IMR-90 (cell line): ENCODE results near the gene EPN3. TPM values are rescaled to one million over a fixed set of nuclear protein-coding genes. Genes with fewer than 3 reads are reported as not detected.

Experiments used
- ATAC-seq: fragments of 200-7000 bp; cut with Tn5 transposase; 2 replicates; pipeline ENCODE4 v1.9.1; 2020; ENCODE audit warnings: low read depth, mild to moderate bottlenecking, moderate library complexity
- BruUV-seq: library from RNA; stranded (reverse); fragments of 400-500 nt; replicated peaks from 2 replicates; lab custom pipeline; 2021; lab: Mats Ljungman, UMichigan
- CTCF ChIA-PET: fragments of 300-600 bp; formaldehyde crosslinking; extraction: SDS; loops from one replicate; lab custom pipeline; 2021; ENCODE audit warnings: antibody characterized with exemption; lab: Yijun Ruan, JAX
- POLR2A ChIA-PET: fragments of 300-600 bp; sonication (Branson Sonifier 250); formaldehyde crosslinking; loops from one replicate; lab custom pipeline; 2022; ENCODE audit warnings: antibody characterized with exemption; ENCODE audit not compliant: unreplicated experiment; lab: Charles Lee
- DNase-seq: peaks from one replicate; pipeline ENCODE4 v3.0.0; 2013
- H2AFZ ChIP-seq: replicated peaks from 2 replicates; pipeline ENCODE3; 2013; ENCODE audit warnings: low read length, mild to moderate bottlenecking; ENCODE audit not compliant: poor library complexity
- H2AK5ac ChIP-seq: 2 replicates; pipeline ENCODE4 v1.6.1; 2013; ENCODE audit warnings: low read depth, low read length, inconsistent platforms
- H2AK9ac ChIP-seq: replicated peaks from 2 replicates; pipeline ENCODE3; 2013; ENCODE audit warnings: mild to moderate bottlenecking, low read depth, low read length, moderate library complexity; ENCODE audit not compliant: poor library complexity
- H2BK120ac ChIP-seq: 2 replicates; pipeline ENCODE4 v1.6.1; 2013; ENCODE audit warnings: low read depth, low read length, inconsistent platforms
- H2BK15ac ChIP-seq: 3 replicates; pipeline ENCODE4 v1.6.1; 2013; ENCODE audit warnings: low read depth, low read length, inconsistent platforms
- H2BK20ac ChIP-seq: 2 replicates; pipeline ENCODE4 v1.6.1; 2013; ENCODE audit warnings: low read depth, mild to moderate bottlenecking, inconsistent platforms, low read length, moderate library complexity
- H2BK5ac ChIP-seq: 2 replicates; pipeline ENCODE4 v1.6.1; 2013; ENCODE audit warnings: mild to moderate bottlenecking, low read depth, low read length, inconsistent platforms; ENCODE audit not compliant: poor library complexity, severe bottlenecking
- H3K14ac ChIP-seq: replicated peaks from 2 replicates; pipeline ENCODE4 v1.6.1; 2013; ENCODE audit warnings: low read depth, low read length, inconsistent platforms
- H3K18ac ChIP-seq: 2 replicates; pipeline ENCODE4 v1.6.1; 2013; ENCODE audit warnings: low read depth, low read length, control low read depth
- H3K23ac ChIP-seq: 2 replicates; pipeline ENCODE4 v1.6.1; 2013; ENCODE audit warnings: low read depth, low read length, inconsistent platforms
- H3K27ac ChIP-seq: 2 replicates; pipeline ENCODE4 v1.5.1; 2013; ENCODE audit warnings: mild to moderate bottlenecking, control low read depth, low read length; ENCODE audit not compliant: insufficient read depth
- H3K27me3 ChIP-seq: 2 replicates; pipeline ENCODE4 v1.6.1; 2013; ENCODE audit warnings: low read length; ENCODE audit not compliant: control insufficient read depth, insufficient read depth
- H3K36me3 ChIP-seq: 2 replicates; pipeline ENCODE4 v1.6.1; 2013; ENCODE audit warnings: low read length, mixed read lengths; ENCODE audit not compliant: control insufficient read depth, insufficient read depth
- H3K4ac ChIP-seq: 2 replicates; pipeline ENCODE4 v1.6.1; 2013; ENCODE audit warnings: low read depth, low read length, inconsistent platforms
- H3K4me1 ChIP-seq: 2 replicates; pipeline ENCODE4 v1.6.1; 2013; ENCODE audit warnings: low read length, mixed read lengths; ENCODE audit not compliant: control insufficient read depth, insufficient read depth
- H3K4me2 ChIP-seq: 2 replicates; pipeline ENCODE4 v1.6.1; 2013; ENCODE audit warnings: low read depth, mild to moderate bottlenecking, control low read depth, low read length, moderate library complexity
- H3K4me3 ChIP-seq: 2 replicates; pipeline ENCODE4 v1.5.1; 2013; ENCODE audit warnings: low read depth, mild to moderate bottlenecking, control low read depth, low read length, moderate library complexity; ENCODE audit not compliant: insufficient read depth
- H3K56ac ChIP-seq: 2 replicates; pipeline ENCODE4 v1.6.1; 2013; ENCODE audit warnings: low read length, inconsistent platforms; ENCODE audit not compliant: insufficient read depth; ENCODE audit errors: extremely low read depth
- H3K79me1 ChIP-seq, 2 experiments: 2 replicates each; pipeline ENCODE4 v1.6.1; 2013; ENCODE audit warnings: low read length in 2 of 2, inconsistent platforms in 1 of 2, low read depth in 1 of 2
- H3K9ac ChIP-seq: 2 replicates; pipeline ENCODE4 v1.6.1; 2013; ENCODE audit warnings: low read depth, low read length, control low read depth
- H3K9me1 ChIP-seq: 2 replicates; pipeline ENCODE4 v1.6.1; 2013; ENCODE audit warnings: low read length, inconsistent platforms; ENCODE audit not compliant: insufficient read depth
- H3K9me3 ChIP-seq: 2 replicates; pipeline ENCODE4 v1.6.1; 2013; ENCODE audit warnings: low read length; ENCODE audit not compliant: control insufficient read depth, insufficient read depth
- H4K20me1 ChIP-seq: 2 replicates; pipeline ENCODE4 v1.6.1; 2013; ENCODE audit warnings: low read length, inconsistent platforms; ENCODE audit not compliant: insufficient read depth
- H4K5ac ChIP-seq: 2 replicates; pipeline ENCODE4 v1.6.1; 2013; ENCODE audit warnings: mild to moderate bottlenecking, low read depth, low read length, control low read depth
- H4K8ac ChIP-seq, 2 experiments: 2 replicates each; pipeline ENCODE4 v1.6.1; 2013; ENCODE audit warnings: low read depth in 2 of 2, low read length in 2 of 2, control low read depth in 1 of 2, inconsistent platforms in 1 of 2
- H4K91ac ChIP-seq: 2 replicates; pipeline ENCODE4 v1.6.1; 2013; ENCODE audit warnings: low read depth, low read length, inconsistent platforms; ENCODE audit not compliant: insufficient read depth
- BHLHE40 ChIP-seq: fragments of 150-350 bp; IDR thresholded peaks from 2 replicates; pipeline ENCODE4 v1.6.1; 2016; ENCODE audit warnings: mild to moderate bottlenecking, low read depth, low read length
- MXI1 ChIP-seq: IDR thresholded peaks from 2 replicates; pipeline ENCODE4 v1.6.1; 2012; ENCODE audit warnings: low read depth, mild to moderate bottlenecking, low read length, moderate library complexity, borderline replicate concordance
- RAD21 ChIP-seq: IDR thresholded peaks from 2 replicates; pipeline ENCODE4 v1.6.1; 2012; ENCODE audit warnings: low read length, improper control_type of control experiment
- WGBS, 2 experiments: methylation state at CpG; one replicate each; pipeline versions ENCODE4 v1.1.5 to v1.1.7; 2013; ENCODE audit warnings: missing lambda C conversion rate in 2 of 2; ENCODE audit not compliant: insufficient read length in 1 of 2; ENCODE audit errors: extremely low coverage in 2 of 2; 5-methylcytosine and 5-hydroxymethylcytosine counted together
- dilution Hi-C: fragments of 300-500 bp; cut with HindIII; formaldehyde crosslinking; loops from one replicate; pipeline ENCODE4 v1.14.3; 2018; ENCODE audit warnings: low sequenced_read_pairs; ENCODE audit not compliant: unreplicated experiment
- in situ Hi-C: fragments of 300-500 bp; cut with MboI; formaldehyde crosslinking; loops from 3 replicates; pipeline ENCODE4 v1.14.3; 2019; ENCODE audit warnings: low sequenced_read_pairs, inconsistent platforms, mixed read lengths
- intact Hi-C: fragments of 100-400 bp; cut with micrococcal nuclease; formaldehyde crosslinking; loops from 2 replicates; pipeline ENCODE4 v1.10.0; 2022
- polyA plus RNA-seq, 3 experiments: library from polyadenylated mRNA; depleted of rRNA; stranded (reverse); fragments of >200 nt; gene quantifications; 2 replicates each; pipeline ENCODE4 v1.2.3, GENCODE V29; 2012; ENCODE audit warnings: low replicate concordance in 1 of 3
- total RNA-seq: library from RNA; depleted of rRNA; stranded (reverse); fragments of >200 nt; gene quantifications from 2 replicates; pipeline ENCODE4 v1.2.3, GENCODE V29; 2012
- TF ChIP-seq, protein P1 (sequence below): conservative IDR thresholded peaks from 2 replicates; pipeline ENCODE4 v1.5.1; 2012; ENCODE audit warnings: mild to moderate bottlenecking, low read depth, low read length, improper control_type of control experiment

EPN3 gene
- total and polyA plus RNA-seq, 2 of the 4 experiments (the other 2 are of a cell fraction): 0.09 TPM; not detected in 1

DNA sequence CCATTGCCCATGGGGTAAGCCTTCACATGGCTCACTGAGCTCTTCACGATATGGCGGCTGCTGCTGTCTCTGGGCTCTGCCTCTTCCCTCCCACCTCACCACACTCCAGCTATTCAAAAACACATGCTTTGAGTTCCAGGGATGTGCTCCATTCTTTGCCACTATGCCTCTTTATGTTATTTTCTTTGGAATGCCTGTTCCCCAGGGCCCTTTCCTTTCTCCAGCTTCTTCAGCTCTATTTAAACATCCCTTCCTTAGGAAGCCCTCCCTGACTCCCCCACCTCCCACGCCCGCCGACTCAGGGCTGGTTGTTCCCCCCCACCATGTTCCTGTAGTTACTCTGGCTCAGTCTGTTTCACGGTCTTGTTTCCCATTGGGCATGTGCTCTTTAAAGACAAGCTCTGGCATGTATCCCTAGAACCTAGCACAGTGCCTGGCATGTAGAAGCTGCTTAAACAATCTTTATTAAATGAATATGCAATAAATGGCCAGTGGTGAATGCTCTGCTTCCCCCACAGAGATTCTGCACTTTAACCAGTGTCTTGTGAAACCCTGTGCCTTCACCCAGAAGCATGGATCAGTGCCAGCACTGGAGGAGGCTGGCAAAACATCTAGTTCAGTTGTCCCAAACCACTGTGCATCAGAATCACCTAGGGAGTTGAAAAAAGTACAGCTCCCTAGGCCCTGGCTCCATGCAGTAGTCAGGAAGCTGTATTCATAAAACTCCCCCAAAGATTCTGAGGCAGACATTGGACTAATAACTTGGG, 17.4 kb upstream of the EPN3 start (continued):
- no peak for TF ChIP-seq MXI1

DNA sequence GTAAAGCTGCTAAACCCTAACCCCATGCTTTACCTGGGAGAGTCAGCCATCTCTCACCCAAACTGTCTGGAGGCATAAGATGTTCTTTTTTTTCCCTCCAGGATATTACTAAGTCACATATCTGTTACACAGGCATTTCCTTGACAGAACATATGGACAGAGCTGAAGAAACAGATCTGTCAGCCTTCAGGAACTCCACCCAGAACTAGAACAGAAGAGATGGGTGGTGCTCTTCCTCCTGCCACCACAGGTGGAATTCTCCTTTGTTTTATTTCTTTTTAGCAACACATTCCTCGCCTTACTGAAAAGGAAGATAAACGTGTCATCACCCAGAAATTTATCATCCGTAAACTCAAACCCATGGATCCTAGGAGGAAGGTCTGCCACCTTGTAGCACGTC, 15.5 kb upstream of the EPN3 start:
- no peak overlapping the region for H2BK20ac ChIP-seq
- H4K91ac ChIP-seq: no peak overlapping the region
- no peak overlapping the region for H2AK9ac ChIP-seq
- intact Hi-C loops (no loop called here), in situ Hi-C loops (no loop called here), dilution Hi-C loops (no loop called here)
- H3K56ac ChIP-seq: no peak overlapping the region
- no peak overlapping the region for H3K9ac ChIP-seq
- no peaks in the 10 kb centered on the region for H3K79me1 ChIP-seq
- no peak overlapping the region for H2AFZ ChIP-seq
- ChIA-PET POLR2A (no interaction called here), CTCF (no interaction called here)
- H3K27me3 ChIP-seq: peaks cover 10% of the 10 kb centered on the region
- no CpG with 5 or more reads among the region's 4 CpGs for WGBS, 2 experiments
- no peak overlapping the region for H2AK5ac ChIP-seq
- no peak overlapping the region for H4K5ac ChIP-seq
- peaks cover 2% of the 10 kb centered on the region for H3K4me1 ChIP-seq
- H2BK5ac ChIP-seq: no peak overlapping the region
- no peak overlapping the region for H3K4me3 ChIP-seq
- H3K27ac ChIP-seq: no peak overlapping the region
- H3K4me2 ChIP-seq: no peak overlapping the region
- H4K8ac ChIP-seq: no peak overlapping the region
- H3K9me3 ChIP-seq: no peaks in the 10 kb centered on the region
- H4K20me1 ChIP-seq: no peaks in the 10 kb centered on the region
- no peak overlapping the region for H2BK15ac ChIP-seq
- H3K14ac ChIP-seq: no peak overlapping the region
- DNase-seq (no peak), ATAC-seq (no peak)
- H3K18ac ChIP-seq: no peak overlapping the region
- BruUV-seq: no TSS peak
- H2BK120ac ChIP-seq: no peak overlapping the region
- H3K23ac ChIP-seq: no peak overlapping the region
- TF ChIP-seq, protein P1, sequence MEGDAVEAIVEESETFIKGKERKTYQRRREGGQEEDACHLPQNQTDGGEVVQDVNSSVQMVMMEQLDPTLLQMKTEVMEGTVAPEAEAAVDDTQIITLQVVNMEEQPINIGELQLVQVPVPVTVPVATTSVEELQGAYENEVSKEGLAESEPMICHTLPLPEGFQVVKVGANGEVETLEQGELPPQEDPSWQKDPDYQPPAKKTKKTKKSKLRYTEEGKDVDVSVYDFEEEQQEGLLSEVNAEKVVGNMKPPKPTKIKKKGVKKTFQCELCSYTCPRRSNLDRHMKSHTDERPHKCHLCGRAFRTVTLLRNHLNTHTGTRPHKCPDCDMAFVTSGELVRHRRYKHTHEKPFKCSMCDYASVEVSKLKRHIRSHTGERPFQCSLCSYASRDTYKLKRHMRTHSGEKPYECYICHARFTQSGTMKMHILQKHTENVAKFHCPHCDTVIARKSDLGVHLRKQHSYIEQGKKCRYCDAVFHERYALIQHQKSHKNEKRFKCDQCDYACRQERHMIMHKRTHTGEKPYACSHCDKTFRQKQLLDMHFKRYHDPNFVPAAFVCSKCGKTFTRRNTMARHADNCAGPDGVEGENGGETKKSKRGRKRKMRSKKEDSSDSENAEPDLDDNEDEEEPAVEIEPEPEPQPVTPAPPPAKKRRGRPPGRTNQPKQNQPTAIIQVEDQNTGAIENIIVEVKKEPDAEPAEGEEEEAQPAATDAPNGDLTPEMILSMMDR: no peak
- TF ChIP-seq BHLHE40: no peak
- TF ChIP-seq MXI1: no peak
- no peak for TF ChIP-seq RAD21
- H3K4ac ChIP-seq: no peak overlapping the region
- no peaks in the 10 kb centered on the region for H3K36me3 ChIP-seq
- no peaks in the 10 kb centered on the region for H3K9me1 ChIP-seq
